Measurements from ENCODE around the gene LATS2.
"Not testable (repeated sequence)": the region's sequence is repeated elsewhere in the genome, so short reads cannot be mapped to it uniquely, and the experiment has no call there.

Gene LATS2

DNA sequence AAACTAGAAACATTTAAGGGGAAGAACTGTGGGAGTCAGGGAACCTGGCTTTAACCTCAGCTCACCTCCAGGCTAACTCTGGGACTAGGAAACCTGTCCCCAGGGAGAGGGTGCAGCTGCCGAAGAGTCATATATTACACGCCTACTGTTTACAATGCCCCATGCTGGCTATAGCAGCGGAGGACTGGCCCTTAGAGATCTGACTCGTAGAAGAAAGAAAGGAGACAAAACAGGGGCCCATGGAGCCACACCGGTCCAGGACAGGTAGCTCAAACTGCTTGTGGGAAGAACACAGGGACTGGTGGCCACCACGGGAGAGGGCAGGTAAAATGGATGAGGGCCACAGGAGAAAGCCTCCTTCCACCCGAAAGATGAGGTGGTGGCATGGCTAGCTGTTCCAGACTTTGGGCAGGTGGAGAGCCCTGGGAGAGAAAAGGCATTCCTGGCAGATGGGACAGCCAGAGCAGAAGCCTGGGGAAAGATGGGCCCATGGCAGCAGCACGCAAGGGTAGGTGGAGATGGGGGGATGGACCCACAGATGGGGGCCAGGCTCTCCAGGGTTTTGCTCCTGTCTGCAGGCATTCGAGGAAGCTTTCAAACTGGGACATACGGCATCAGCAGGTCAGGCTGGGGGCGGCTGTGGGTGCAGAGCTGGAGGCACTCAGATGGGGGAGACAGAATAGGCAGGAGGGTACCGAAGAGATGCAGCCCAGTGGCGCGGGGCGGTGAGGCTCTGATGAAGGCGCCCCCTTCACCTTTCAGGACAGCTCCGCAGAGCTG, 69.5 kb downstream of the LATS2 start:
- no peak for DNase-seq (ENCODE audit: low spot score)

DNA sequence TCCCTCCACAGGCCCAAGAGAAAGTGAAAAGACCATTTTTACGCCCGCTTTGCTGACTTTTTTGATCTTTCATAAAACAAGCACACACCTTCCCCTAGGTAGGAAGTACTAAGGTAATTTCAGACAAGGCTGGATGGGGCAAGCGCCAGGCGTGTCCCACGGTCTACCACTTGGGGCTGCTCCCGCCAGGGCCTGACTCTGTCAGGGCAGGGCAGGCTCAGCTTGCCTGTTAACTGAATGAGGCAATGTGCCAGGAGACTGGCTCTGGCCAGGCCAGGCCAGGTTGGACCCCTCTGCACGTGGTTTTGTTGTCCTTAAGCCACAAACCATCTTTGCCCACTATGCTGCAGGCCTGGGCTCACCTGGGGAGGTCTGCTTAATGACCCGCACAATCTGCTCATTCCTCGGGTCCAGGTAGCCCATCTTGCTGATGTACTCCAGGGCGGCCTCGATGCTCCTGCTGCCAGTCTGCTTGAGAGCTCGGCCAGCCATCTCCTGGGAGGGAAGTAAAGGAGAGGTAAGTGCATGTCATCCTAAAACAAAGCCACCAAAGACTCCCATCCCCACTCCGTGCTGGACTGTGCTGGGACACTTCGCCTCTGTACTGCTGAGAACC, 70.4 kb downstream of the LATS2 start:
- no peak for DNase-seq (ENCODE audit: low spot score)

DNA sequence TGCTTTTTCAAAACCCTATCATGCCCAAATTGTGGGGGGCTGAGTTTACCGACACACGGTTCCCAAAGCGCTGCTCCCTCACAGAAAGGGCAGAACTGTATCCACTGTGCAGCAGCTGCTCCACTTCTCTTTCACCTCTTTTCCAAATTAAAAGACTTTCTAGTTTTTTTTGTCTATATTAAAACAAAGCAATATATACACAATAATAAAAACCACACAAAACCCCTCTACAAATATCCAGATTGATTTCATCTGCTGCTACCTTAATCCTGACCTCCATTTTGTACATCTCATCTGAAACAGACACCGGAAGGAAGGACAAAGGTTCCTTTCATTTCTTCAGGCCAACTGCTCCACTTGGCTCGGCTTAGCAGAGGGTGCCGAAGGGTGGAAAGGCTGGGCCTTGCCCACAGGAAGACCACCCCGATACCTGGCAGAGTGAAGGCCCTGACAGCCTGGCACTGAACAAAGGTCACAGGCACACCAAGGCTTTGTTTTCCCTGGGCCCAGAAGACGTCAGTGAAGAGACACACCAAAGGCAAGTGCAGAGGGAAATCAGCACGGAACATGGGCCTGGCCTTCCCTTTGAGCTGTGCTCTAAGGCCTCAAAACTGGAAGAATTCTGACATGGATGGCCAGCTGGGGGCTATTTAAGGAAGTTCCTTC, 71.6 kb downstream of the LATS2 start:
- DNase-seq (ENCODE audit: low spot score): no peak

DNA sequence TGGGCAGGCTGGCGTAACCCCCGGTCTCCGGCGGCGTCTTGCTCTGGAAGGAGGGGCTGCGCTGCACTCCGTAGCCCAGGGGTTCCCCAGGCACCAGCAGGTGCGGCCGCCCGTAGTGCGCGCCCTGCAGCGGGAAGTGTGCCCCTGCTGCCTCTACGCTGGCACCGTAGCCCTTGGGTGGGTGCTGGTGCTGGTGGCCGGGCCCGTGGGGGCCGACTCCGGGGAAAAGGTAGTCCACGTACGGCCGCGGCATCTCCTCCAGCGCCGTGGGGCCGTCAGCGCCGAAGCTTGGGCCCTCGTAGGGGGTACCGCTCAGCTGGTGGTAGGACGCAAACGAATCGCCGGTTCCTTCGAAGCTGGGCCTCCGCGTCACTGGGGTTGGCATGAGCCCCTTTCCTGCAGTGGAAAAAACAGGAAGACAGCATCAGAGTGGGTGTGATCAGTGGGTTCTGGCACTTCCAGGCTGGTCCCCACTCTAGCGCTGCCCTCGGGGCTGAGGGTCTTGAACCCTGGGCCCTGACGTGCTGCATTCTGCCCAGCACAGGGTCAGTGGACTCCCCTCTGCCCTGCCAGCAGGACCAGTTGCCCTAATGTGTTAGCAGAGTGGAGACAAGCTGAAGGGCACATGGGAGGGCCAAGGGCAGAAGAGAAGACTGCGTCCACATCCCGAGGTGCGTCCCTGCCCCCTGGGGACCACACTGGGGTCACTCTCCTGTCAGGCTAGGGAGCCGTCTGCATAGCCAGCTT, 72.3 kb downstream of the LATS2 start:
- no peak for DNase-seq (ENCODE audit: low spot score)

DNA sequence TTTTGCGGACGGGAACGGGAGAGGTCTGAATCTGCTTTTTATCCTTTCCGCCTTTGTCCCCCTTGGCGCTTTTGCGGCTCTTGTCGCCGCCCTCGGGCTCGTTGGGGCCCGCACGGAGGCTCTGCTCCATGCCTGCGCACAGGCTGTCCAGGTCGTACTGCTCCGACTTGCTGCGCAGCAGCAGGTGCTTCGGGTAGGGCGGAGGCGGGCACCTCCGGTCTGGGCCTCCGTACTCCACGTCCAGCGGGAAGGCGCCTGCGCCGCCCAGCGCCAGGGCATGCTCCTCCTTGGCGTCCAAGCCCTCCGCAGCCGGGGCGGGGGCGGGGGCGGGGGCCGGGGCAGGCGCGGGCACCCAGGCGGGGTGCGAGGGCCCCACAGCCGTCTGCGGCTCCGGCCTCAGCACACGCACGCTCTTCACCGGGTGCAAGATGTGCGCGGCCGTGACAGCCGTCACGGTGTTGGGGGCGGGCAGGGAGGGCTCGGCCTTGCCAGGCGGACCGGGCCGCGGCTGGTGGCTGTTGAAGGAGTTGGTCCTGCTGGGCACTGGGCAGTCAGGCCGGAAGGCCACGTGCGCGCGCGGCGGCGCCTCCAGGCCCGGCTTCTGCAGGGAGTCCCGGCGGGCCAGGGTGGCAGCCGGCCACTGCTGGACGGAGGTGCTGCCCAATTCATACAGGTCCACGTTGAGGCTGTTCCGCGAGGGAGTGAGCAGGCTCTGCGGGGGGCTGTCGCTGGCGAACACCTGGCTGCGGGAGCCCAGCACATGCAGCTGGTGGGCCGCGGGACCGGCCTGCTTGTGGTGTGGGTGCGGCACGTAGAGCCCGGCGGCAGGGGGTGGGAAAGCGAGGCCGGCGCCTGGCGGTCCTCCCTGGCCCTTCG, 73.1 kb downstream of the LATS2 start:
- no peak for DNase-seq (ENCODE audit: low spot score)

DNA sequence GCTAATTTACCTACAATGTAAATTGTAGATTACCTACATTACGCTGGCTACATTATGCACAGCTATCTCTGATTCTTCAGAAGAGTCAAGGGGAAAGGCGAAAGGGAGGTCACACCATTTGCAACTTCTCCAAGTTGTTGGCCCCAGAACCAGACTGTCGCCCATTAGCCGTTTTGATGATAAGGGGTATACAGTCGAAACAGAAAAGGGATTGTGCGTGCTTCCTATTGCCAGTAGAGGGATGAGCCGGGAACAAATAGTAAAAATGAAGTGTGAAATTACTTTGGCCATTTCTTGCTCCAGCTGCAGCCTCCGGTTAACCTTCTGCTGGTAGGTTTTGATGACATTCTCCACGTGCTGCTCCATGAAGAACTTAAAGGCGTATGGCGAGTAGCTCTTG, 73.8 kb downstream of the LATS2 start:
- DNase-seq (ENCODE audit: low spot score): no peak

DNA sequence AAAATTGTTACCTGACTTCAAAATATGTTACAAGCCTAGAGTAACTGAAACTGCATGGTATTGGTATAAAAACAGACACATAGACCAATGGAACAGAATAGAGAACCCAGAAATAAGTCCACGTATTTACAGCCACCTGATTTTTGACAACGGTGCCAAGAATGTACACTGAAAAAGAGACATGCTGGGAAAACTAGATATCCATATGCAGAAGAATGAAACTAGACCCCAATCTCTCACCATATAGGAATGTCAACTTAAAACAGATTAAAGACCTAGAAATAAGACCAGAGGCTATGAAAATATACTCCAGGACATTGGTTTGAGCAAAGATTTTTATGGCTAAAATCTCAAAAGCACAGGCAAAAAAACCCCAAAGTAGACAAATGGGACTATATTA, 76.5 kb downstream of the LATS2 start:
- DNase-seq (ENCODE audit: low spot score): no peak

DNA sequence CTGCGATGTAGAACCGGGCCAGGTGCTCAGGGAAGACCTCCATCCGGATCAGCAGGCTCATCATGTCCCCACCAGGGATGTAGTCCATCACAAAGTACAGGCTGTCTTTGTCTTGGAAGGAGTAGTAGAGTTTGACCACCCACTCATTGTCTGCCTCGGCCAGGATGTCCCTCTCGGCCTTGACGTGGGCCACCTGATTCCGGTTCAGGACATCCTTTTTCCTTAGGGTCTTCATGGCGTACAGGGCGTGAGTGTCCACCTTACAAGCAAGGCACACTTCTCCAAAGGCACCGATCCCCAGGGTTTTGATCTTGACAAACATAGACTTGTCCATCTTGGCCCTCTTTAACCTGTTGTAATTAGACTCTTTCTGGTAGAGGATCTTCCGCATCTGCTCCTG, 78.0 kb downstream of the LATS2 start:
- no peak for DNase-seq (ENCODE audit: low spot score)

DNA sequence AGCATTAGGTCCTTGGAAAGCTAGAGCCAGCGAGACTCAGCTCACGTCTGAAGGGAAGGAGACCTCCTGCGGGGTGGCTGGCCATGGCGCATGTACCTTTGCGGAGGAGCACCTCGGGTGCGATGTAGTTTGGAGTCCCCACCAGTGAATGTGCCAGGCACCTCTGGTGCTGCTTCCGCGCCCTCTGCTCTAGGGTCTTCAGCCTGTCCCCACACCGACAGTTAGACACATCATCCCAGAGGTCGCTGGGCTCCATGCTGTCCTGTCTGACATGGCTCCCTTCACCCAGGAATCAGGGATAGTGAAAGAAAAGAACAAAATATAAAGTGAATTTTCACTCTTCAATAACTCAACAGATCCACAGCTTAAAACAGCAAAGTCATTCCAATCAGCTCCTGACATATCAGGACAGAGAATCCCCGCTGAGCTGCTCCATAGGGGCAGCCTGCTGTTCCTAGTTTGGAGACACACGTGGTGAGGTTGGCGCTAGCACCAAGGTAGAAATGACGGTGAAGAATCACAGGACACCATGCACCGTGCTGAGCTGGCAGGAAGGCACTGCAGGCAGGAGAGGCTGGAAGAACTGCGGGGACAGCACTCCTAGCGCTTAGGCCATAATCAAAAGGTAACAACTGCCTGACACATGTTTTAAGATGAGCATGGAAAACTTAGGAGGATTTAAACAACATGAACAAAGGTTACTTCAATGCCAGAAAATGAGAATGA, 79.9 kb downstream of the LATS2 start:
- DNase-seq (ENCODE audit: low spot score): no peak

DNA sequence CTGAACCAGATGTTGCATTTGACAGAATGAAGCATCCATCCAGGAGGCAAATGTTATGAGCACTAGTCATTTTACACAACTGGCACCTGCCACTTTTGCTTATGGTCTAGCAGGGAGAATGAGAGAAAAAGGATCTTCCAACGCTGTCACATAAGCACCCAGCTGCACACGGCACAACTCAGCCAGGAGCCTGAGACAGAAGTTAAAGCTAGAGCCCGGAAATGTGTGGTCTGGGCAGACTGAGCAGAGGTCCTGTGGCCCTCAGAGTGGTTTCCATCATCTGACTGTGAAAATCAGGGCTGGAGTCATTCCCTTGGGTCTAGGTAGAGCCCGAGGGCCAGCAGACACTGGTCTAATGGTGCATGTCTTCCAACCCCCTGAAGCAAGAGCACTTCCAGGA, 80.5 kb downstream of the LATS2 start:
- no peak for DNase-seq (ENCODE audit: low spot score)

DNA sequence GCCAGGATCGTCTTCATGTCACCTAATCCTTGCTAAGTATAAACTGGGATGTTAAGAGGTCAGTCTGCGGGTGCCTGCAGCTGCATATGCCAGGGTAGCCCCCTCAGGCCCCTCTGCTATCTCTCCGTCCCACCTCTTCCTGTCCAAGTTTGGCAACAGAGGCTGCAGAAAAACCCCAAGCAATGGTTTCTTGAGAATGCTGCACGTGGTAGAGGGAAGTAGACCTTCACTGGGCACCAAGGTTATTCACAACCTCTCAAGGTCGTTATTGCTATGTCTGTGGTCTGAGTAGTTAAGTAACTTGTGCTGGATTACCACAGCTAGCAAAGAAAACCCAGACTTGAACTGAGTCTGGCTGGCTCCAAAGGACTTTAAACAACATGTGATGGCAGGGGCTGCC, 81.0 kb downstream of the LATS2 start:
- no peak for DNase-seq (ENCODE audit: low spot score)

DNA sequence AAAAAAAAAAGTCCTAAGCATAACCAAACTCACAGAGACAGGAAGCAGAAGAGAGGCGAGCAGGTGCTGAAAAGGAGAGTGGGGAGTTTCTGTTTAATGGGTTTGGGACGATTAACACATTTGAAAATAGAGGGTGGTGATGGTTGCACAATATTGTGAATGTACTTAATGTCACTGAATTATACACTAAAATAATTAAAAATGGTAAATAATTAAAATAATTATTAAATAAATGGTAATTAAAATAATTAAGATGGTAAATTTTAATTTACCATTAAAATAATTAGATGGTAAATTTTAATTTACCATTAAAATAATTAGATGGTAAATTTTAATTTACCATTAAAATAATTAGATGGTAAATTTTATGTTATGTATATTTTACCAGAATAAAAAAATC, 84.0 kb downstream of the LATS2 start:
- DNase-seq (ENCODE audit: low spot score): no peak

DNA sequence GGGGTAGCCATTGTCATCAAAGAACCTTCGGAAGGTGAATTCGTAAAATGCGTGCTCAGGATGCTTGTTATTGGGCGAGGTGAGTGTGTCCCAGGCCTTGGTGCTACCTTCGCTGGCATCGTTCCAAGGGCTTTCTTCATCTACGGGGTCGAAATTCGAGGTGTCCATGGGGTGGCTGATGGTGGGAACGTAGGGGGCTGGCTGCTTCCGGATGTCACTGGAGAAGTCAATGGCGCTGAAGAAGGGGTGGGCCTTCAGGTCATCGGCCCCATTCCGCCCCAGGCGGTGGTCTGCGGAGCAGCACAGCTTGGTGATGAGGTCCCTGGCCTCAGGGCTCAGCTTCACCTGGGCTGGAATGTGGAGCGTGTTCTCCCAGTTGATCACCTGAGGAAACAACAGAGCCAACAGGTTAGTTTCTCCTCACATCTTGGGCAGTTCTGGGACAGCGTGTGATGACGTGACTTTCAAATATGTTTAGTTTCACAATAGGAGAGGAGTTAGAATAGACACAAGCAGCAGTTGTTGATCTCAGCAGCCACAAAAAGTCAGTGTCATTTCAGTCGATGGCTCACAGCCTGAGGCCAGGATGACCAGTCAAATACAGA, 86.3 kb downstream of the LATS2 start:
- no peak for DNase-seq (ENCODE audit: low spot score)

DNA sequence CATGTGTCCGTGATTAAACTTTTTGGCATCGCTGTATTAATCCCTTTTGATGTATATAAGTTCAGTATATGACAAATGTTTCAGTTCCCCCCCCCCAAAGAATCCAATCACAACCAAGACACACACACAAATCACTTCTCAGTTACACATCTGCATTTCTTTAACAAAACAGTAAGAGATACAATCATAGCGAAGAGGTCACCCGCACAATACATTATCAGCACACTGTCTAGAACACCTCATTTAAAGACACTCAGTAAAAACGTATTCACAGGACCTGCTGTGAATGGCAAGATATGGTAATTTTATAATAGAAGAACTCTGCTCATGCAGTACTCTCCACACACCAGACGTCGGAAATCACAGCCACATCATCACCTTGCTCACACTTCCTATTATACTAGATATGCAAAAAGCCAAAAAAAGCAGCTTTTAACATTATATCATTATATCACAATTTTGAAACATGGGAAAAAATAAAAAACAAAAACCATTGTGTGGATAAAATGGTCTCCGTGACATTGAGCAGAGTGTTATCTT, 87.4 kb downstream of the LATS2 start:
- no peak for DNase-seq (ENCODE audit: low spot score)

DNA sequence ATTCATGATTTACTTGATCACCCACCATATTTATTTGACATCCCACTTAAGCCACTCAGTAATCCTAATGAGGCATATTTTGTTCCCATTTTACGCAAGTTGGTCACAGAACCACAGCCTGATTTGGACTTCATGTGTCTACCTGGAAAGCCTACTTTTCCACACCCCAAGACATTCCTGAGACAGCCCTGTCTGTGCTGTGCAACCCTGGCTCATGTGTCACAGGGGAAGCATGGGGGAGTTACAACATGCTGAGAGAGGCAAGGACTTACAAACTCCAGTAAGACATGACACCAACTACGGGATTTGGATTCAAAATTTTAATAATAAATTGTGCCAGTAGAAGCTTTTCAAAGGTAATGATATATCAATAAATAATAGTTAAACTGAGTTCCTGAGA, 88.7 kb downstream of the LATS2 start:
- DNase-seq (ENCODE audit: low spot score): no peak

DNA sequence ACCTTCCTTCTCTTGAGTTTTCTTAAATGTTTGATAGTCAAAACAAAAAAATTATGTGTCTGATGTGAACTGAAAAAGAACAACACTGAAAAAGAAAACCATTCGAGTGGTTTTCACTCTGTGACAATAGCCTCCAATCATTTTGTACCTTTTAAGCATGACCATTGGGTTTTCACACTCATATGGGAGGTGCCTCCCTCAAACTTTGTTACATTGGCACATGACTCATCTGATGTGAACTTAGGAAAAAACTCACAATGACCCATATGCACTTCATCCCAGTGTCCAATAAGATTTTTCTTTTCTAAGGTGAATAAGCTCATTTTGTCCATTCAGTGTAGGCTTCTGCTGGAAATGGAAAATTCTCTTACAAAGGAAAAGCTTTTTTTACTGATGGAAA, 92.2 kb downstream of the LATS2 start:
- DNase-seq (ENCODE audit: low spot score): no peak

DNA sequence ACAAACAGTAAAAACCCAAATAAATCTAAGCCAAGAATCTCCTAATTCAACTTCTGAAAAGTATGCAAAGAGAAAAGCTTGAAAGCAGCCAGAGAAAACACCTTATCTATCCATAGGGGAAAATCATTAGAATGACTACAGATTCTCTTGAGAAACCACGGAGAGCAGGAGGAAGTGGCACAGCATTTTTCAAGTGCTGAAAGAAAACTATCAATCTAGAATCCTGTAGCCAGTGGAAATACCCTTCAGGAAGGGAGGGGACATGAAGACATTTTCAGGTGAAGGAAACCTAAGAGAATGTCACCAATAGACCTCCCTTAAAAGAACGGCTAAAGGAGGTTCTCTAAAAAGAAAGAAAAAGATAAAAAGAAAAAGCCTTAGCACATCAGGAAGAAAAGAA, 92.6 kb downstream of the LATS2 start:
- no peak for DNase-seq (ENCODE audit: low spot score)

DNA sequence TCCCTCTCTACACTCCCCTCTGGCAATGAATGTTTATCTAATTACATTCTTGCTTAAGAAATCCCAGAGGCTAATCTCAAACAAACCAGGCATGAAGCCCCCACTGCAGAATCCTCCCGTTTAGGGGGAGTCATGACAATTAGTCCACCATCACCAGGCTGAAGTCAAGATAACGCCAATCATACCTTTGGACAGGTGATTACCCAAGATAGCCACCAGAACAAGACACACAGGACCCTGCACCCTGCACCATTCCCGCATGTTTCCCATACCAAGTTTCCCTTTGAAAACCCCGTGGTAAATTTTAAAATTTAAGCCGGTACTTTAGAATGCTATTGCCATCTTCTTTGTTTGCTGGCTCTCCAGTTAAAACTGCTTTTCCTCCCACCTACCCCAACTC, 94.0 kb downstream of the LATS2 start:
- no peak for DNase-seq (ENCODE audit: low spot score)

DNA sequence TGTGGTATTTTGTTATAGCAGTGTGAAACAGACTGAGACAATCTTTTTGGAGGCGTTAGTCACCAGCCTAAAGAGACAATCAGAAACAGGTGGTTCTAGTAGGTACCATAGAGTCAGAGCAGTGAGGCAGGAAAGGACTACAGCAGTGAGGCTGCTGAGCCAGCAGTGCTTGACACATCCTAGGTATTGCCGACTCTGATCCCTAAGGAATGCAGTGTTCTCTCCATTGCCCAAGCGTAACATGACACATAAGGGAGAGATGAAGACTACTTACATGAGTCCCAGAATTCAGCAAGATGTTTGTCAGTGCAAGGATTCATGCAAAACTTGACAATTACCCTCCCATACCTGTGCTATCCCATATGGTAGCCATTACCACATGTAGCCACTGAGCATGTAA, 96.5 kb downstream of the LATS2 start:
- no peak for DNase-seq (ENCODE audit: low spot score)

DNA sequence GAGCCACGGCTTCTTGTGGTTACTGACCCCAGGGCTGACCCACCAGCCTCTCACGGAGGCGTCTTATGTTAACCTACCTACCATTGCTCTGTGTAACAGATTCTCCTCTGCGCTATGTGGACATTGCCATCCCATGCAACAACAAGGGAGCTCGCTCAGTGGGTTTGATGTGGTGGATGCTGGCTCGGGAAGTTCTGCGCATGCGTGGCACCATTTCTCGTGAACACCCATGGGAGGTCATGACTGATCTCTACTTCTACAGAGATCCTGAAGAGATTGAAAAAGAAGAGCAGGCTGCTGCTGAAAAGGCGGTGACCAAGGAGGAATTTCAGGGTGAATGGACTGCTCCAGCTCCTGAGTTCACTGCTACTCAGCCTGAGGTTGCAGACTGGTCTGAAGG, 99.7 kb downstream of the LATS2 start:
- DNase-seq (ENCODE audit: low spot score): not testable (repeated sequence)

All from pons (tissue), 1 donor.